Measurements from ENCODE around the gene FOXP1.

GRCh38 chr3:71518089-71518488, 65.4 kb downstream of the FOXP1 start:
- TF ChIP-seq, protein P1, sequence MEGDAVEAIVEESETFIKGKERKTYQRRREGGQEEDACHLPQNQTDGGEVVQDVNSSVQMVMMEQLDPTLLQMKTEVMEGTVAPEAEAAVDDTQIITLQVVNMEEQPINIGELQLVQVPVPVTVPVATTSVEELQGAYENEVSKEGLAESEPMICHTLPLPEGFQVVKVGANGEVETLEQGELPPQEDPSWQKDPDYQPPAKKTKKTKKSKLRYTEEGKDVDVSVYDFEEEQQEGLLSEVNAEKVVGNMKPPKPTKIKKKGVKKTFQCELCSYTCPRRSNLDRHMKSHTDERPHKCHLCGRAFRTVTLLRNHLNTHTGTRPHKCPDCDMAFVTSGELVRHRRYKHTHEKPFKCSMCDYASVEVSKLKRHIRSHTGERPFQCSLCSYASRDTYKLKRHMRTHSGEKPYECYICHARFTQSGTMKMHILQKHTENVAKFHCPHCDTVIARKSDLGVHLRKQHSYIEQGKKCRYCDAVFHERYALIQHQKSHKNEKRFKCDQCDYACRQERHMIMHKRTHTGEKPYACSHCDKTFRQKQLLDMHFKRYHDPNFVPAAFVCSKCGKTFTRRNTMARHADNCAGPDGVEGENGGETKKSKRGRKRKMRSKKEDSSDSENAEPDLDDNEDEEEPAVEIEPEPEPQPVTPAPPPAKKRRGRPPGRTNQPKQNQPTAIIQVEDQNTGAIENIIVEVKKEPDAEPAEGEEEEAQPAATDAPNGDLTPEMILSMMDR (IDR thresholded peaks at IDR 0.05): no peak
- no peak for TF ChIP-seq POLR2A (IDR thresholded peaks at IDR 0.05)
